Activated CD4-positive, CD25-positive, alpha-beta regulatory T cell (primary cell): Measurements from ENCODE around the gene ZDHHC17.

ENCODE experiments used
- DNase-seq, 4 experiments: peaks; one replicate each; lab custom pipeline; 2025; lab: John Stamatoyannopoulos, UW

The ZDHHC17 gene

DNA sequence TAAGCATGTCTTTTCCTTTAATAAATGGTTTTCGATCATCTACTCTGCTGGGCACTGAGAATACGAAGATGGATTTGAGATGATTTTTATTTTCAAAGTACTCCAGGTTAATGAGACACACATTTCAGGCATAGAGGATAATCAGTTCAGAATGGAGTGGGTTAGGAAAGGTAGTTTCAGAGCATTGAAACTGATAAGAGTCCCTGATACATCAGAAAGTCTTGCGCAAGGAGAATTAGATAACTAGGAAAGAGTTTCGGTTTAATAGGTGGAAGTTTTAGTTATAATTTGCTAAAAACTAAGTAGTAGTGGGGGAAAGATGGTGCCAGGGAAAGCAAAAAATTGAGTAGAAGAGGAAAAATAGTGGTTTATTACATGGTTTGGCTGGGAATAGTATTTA is 50.1 kb downstream of the ZDHHC17 start:
- DNase-seq = no peak

DNA sequence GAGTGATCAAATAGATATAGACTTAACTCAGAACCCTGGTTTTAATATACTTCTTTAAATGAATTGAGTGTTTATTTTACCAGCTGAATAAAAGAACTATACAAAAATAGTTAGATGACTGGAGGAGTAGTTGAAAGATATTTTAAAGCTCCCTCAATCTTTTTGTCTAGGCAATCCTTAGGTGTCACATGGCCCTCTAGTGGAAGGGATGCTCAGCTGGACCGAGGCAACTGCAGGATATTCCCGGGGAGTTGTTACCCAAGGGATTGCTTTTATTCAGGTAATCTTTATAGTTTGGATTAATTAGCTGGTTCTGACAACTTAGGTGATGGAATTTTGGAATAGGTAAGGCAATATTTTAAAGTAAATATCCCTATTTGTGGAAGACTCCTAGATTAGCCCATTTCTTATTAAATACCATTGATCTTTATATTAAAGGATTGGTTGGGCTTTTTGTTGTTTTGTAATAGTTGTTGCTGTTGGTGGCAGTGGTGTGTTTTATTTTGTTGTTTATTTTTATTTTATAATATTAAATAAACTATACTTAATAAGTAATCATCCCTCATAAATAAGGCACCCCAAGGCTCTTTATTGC is 57.1 kb downstream of the ZDHHC17 start:
- no peak for DNase-seq

DNA sequence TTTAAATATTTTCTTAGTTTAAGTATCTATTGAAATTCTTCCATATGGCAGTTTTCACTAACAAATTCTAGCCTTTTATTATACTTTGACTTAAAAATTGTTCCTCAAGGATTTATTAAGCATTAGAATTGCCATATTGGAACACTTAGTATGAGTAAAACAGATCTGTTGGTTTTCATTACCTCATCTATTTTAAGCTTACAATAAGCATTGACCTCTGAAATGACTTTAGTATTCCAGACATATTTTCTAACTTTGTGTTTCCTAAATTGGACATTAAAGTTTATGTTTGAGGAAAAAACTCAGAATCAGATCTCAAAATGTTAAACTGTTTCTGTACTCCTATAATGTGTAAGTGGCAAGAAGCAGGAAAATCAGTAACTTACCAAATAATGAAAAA is 66.5 kb downstream of the ZDHHC17 start:
- DNase-seq = no peak

DNA sequence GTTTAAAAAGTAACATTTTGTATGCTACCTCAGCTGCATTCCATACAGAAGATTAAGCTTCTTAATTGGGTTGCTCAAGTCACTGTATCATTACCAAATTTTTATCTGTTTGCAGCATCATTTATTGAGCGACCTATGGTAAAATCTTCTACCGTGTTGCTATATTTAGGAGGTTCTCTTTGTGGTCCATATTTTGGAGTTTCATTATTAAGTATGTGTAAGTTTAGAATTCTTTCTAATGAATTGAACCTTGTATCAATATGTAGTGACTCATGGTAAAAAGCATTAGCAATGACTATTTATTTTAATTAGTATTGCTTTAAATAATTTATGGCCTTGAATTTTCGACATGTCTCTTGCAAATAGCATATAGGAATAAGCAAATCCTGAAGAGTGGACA is 72.7 kb downstream of the ZDHHC17 start:
- DNase-seq = no peak

DNA sequence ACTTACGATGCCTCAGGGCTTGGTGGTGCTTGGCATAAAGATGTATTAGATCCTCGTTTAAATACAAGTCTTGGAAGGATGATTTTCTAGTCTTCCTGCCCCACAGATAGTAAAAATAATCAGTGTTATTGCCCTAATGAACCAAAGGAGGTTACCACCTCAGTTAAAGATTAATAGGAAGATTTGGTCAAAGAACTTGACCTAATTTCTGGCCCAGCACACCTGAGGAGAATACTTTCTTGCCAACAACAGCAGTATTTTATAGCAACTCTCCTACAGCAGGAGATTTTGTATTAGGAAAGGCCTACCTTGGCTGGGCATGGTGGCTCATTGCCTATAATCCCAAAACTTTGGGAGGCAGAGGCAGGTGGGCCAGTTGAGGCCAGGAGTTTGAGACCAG is 83.3 kb downstream of the ZDHHC17 start:
- no peak for DNase-seq

DNA sequence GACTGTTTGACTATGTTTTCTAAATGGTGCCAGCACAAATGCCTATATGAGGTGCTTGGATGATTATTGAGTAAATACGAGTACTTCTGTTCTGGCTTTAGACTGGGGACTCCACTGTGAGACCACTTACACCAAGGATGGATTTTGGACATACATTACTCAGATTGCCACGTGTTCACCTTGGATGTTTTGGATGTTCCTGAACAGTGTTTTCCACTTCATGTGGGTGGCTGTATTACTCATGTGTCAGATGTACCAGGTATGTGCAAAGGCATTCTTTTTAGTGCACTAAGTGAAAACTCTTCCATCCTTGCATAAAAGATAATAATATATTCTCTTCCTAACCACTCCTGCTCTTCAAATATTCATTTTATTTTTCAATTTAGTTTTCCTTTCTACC is 84.2 kb downstream of the ZDHHC17 start:
- no peak for DNase-seq

DNA sequence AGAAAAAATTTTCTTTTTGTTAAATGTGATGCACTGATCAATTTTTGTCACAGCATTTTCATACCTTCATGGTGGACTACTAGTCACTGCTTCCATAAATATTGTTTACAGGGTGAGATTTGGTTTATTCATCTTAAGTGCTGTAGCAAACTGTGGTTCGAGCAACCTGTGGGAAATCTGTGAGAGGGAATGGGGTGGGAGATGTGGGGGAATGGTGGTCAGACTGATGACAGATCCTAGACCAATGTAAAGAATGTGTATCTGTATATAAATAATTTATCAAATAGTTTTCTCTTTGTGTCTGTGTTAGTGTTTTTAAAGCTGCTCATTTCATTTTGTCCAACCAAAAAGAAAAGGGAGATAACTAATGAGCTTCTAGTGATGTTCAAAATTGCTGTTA is 88.2 kb downstream of the ZDHHC17 start:
- DNase-seq = no peak

DNA sequence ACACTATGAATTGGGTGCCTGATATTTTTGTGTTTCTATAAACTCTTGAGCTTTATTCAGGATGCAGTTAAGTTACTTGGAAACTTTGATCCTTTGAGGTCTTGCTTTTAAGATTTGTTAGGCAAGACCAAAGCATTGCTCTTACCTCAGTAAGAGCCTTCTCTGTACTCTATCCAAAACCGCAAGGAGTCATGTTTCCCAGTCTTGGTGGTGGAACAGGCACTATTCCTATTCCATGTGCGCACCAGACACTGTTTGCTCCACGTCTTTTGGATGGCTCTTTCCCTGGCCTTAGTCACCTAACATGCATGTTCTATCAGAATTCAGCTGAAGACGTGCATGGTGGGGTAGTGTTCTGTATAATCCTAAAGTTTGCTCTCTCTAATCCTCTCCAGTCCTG is 91.4 kb downstream of the ZDHHC17 start:
- no peak for DNase-seq

DNA sequence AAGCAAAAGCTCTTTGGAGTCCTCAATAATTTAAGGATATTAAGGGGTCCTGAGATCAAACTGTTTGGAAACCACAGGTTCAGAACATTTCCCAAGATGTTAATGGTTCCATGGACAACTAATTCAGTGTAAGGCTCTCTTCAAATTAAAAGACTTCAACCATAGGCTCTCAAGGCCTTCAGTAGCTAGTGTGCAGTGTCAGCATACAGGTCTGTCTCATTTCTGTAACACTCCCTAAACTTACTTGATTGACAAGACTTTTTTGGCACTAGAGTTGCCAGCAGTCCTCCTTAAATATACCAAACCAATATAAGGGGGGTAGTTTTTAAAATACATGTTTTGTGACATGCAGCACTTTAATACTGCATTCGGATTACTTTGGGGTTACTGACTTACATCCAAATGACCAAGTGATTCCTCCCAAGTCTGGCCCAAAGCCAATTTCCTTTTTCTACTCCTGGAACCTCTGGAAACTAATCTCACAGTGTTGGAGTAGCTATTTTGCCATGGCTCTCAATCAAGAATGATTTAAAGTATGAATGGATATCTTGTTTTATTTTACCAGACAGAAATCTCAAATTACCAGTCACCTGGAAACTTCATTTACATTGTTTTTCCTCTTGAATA is 92.2 kb downstream of the ZDHHC17 start:
- no peak for DNase-seq

DNA sequence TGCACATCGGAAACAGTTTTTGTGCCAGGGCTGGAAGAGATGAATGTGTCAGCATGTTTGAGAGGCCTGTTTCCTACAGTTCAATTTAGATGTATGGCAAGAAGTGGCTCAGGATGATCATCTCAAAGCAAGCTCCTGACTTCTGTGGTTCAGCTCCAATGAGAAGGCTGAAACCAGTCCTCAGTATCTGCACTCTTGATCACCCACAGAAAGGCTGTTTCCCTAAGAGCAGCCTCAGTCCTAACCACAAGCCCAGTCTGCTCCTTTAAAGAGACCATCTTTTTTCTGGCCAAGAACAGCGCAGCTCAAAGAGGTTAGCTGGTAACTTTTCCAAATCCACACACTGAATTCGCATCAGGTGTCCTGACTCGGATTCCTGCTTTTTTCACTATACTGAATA is 95.7 kb downstream of the ZDHHC17 start:
- DNase-seq = no peak

DNA sequence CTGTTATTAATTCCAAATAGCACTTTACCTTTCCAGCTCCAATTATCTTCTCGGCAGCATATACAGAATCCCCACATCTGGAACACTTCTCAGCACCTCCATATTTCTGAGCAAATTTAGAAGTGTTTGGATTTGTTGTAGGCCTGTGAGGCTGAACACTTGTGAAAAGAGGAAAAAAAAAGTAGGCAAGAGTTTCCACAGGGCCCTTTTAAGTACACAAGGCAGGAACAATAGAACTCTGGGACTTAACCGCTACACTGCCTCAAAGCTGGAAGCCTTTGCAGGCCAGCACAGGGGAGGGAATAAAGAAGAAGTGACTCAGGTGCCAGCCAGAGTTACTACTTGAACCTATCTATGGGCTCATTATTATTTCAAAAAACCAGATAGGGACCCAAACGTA is 96.3 kb downstream of the ZDHHC17 start:
- DNase-seq = no peak

DNA sequence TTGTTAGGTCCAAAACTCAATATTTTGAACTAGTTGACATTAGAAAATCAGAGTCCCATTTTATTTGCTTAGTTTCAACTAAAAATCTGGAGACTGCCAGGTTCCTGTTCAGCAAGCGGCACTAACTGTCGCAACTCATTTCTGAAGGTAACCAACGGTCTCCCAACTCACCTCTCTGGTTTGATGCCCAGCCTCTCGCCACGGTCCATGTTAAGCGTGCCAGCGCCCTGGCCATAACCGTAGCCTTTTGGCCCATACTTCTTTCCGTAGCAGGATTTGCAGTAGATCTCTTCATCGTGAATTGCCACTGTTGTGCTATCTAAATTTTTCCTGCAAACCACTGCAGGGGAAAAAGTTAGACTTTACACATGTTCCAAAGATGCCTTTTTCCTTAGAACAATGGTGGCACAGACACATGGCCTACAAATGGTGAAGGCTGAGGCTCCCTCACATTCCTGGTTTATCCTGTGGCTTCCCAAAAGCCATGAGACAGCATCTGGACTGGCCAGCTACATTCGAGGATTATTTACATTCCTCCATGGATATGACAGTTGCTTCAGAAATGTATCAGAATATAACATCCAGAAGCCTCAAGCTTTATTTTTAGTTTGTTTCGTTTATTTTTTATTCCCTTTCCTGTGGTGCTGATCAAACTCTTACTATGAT is 99.2 kb downstream of the ZDHHC17 start:
- no peak for DNase-seq

DNA sequence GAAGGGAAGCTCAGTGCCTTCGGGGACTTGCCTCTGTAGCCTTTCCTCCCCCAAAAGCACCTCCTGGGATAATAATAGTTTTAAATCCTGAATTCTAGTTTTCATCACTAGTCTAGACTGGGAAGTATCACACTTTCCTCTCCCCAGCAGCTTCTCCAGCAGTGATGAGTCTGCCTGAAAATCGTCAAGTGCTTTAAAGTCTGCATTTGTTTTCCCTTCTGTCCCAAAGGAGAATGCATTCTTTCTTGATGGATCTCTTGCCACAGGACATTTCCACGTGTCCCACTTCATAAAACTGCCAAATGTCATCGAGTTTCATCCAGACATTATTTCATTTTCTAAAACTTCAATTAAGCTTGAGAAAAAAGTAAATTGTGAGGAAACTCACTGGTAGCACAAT is 99.9 kb downstream of the ZDHHC17 start:
- no peak for DNase-seq

DNA sequence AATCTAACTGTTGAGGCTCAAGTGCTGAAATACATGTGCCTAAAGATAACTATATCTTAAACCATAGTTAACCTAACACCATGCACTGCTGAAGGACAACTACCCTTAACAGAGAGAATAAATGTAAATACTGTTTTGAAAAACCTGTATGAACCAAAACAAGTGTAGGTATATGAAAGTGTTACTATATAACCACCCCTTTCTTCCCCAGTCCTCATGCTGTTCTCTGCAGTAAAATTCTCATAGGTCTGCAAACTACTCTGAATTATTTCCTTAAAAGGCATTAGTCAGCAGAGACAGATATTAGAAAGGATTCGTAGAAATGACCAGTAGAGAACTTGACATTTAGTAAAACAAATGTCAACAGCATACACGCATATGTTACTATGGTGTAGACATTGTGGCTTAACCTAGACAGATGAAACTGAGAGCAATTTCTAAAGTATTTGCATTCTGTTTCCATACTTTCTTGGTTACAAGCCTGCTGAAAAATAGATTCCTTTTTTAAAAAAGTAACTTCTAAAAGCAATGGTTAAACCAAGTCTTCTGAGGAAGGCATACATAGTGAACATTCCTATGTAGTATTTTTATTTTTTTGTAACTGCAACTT is 101.0 kb downstream of the ZDHHC17 start:
- no peak for DNase-seq

DNA sequence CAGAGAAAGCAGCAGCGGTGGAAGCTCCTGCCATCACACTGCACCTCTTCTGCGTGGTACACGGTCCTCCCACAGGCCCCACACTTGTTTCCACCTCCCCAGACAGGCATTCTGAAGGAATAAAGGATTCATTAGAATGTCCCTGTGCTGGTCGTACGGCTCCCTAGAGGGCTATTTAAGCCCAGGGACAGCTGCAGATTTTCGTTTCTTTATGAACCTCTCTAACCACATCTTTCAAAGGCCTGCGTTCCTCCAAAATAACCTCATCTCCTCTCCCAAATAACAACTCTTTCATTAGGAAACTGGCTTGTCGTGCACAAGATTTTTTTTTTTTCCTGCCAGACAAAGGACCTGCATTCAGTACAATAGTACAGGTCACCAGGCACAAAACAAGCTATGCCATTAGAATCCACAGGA is 102.2 kb downstream of the ZDHHC17 start:
- no peak for DNase-seq

DNA sequence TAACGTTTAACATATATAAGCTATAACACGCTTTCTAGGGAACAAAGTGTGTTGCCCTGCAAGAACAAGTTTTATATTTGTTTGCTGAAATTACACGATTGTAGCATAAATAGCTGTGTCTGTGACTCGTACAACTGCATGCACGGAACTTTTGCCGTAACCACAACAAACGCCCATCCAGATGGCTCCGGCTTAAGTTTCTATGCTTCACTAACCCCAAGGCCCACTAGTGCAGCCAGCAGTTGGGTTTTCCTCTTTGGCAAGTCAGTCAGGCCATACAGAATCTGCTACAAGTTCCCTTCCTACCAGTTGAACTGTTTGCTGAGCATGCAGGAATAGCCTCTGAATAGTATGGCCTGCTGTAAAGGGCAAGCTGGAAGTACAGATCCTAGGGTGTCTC is 102.8 kb downstream of the ZDHHC17 start:
- DNase-seq = no peak

DNA sequence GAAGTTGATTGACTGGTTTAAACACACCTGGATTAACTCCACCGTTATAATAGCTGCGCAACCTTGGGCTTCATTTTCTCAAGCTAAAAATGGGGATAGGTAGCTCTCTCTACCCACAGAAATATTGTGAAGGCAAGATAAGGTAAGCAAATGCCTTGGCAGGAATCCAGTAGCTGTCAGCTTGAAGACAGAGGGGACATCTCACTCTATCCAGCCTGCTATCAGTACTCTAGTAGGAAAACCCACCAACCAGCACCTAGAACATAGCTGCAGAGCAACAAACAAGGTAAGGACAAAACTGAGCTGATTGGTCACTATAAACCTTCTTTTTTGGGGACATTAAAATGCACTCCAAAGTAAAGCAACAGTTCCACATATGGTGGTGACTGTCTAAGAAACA is 107.2 kb downstream of the ZDHHC17 start:
- DNase-seq = no peak

DNA sequence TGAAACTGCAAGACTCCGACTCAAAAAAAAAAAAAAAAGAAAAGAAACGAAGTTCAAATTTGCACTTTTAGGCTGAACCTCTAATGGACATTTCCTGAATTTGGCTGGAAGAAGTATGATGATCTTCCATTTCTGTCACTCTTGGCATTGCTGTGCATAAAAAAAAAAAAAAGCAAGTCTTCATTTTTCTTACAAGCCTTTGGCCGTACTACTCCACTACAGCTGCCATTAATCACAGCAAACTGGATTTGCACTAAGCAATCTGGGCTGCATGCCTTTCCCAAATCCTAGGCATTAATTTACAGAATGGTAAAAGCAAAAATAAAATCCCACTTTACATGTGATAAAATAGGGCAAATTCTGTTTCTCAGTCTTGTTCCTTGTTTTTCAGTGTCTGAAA is 107.8 kb downstream of the ZDHHC17 start:
- no peak for DNase-seq

DNA sequence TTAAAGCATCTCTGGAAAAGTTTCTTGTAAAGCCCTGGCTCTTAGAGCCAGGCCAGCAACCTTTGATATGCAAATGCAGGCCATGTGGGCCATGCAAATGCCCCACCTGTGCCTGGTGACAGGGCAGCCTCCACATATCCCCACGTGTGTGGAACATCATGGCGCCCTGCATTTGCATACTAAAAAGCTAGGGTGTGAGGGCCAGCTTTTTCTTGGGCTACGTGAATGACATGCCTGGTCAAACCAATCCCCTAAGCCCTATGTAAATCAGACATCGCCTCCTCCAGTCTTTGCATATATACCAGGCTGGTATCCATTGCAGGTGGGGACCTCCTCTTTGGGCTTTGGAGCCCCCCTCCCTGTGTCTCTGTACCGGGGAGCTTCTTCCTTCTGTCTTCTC is 108.5 kb downstream of the ZDHHC17 start:
- DNase-seq = no peak

DNA sequence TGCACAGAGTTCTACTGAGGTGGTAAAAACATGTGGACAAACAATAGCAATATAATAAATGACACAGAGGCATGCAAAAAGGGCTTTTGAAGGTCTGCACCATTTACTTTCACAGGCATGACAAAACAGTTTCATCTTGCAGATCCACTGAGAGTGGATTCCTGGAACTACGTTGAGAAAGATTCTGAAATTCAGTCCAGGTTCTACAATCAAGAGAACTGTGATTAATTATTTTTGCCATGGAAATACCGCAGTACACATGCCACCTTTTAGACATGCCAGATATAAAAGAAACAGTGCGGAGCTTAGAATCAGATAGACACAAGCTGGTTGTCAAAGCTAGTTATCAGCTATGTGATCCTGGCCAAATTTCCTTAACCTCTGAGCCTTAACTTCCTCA is 110.1 kb downstream of the ZDHHC17 start:
- DNase-seq = no peak

DNA sequence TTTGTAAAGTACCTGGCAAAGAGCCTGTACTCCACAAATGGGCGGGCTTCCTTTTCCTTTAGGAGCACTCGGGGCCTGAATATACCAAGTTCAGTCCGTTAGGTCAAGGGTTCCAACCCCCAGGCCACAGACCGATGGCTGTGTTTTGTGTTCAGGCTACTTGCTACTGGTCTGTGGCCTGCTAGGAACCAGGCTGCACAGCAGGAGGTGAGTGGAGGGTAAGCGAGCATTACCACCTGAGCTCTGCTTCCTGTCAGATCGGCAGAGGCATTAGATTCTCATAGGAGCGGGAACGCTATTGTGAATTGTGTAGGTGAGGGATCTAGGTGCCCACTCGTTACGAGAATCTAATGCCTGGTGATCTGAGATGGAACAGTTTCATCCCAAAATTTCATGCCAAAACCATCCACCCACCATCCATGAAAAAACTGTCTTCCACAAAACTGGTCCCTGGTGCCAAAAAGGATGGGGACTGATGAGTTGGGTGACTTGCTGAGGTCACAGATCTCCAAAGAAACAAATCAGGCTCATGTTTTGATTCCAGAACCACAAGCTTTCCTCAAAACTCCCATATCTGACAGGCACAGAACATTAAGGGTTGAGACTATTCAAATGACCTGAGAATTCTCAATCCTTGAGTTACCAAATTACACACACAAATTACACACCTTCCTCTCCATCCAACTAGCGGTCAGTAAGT is 110.7 kb downstream of the ZDHHC17 start:
- no peak for DNase-seq

DNA sequence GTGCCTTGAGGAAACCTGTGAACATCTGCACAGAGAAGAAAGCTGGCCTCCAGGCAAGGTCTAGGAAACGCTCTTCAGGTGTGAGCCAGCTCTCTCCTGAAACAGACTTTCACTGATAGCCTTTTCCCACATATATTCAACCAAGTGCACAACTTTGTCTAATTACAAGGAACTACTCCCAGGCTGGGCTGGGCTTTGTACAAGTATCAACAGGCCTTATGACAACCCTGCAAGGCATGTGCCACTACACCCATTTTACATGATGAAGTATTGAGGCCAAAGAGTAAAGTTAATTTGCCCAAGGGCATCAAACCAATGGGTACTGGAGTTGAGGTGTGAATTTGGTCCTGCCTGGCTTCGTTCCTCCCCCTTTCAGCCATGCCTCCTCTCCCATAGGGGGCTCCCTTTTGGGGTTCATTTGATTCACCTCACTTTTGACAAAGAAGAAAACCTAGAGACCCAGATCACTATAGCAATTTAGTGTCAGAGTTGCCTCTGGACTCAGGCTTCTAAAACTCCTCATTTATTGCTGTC is 112.8 kb downstream of the ZDHHC17 start:
- no peak for DNase-seq
